Sigmoid colon (tissue), 4 donors: Measurements from ENCODE around the gene PLD1.

Experiments used
- POLR2A ChIP-seq, 2 donors: fragments of 450-650 bp; IDR thresholded peaks; one replicate each; pipeline ENCODE4 v1.6.1; 2016; ENCODE audit warnings: antibody characterized with exemption in 2 of 2, mild to moderate bottlenecking in 2 of 2, moderate library complexity in 2 of 2
- POLR2AphosphoS5 ChIP-seq, 4 donors: sonication (generic); formaldehyde crosslinking; IDR thresholded peaks; one replicate each; pipeline ENCODE4 v1.6.1; 2017; ENCODE audit warnings: antibody characterized with exemption in 4 of 4
- TF ChIP-seq, protein P1 (sequence below), 4 experiments: fragments of 450-650 bp in 3 of 4; fragments of 200-600 bp in 1 of 4; IDR thresholded peaks; one replicate each; pipeline ENCODE4 v1.5.1; 2016 to 2019; ENCODE audit warnings: antibody characterized with exemption in 4 of 4, mild to moderate bottlenecking in 3 of 4, moderate library complexity in 2 of 4

DNA sequence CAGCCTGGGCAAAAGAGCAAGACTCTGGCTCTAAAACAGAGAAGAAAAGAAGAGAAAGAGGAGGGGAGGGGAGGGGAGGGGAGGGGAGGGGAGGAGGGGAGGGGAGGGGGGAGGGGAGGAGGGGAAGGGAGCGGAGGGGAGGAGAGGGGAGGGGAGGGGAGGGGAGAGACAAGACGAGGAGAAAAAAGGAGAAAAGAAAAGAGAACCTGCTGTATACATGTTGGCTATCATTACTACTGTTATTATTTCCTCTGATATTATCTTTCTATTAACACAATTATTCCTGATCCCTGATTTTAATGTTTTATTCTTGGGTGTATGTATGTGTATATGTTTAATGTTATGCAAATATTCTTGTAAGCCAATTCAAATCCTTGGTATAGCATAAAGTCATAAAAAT is 46.9 kb downstream of the PLD1 start:
- TF ChIP-seq, protein P1, sequence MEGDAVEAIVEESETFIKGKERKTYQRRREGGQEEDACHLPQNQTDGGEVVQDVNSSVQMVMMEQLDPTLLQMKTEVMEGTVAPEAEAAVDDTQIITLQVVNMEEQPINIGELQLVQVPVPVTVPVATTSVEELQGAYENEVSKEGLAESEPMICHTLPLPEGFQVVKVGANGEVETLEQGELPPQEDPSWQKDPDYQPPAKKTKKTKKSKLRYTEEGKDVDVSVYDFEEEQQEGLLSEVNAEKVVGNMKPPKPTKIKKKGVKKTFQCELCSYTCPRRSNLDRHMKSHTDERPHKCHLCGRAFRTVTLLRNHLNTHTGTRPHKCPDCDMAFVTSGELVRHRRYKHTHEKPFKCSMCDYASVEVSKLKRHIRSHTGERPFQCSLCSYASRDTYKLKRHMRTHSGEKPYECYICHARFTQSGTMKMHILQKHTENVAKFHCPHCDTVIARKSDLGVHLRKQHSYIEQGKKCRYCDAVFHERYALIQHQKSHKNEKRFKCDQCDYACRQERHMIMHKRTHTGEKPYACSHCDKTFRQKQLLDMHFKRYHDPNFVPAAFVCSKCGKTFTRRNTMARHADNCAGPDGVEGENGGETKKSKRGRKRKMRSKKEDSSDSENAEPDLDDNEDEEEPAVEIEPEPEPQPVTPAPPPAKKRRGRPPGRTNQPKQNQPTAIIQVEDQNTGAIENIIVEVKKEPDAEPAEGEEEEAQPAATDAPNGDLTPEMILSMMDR (IDR thresholded peaks at IDR 0.05): no peak
- TF ChIP-seq POLR2A (IDR thresholded peaks at IDR 0.05): no peak
- no peak for TF ChIP-seq POLR2AphosphoS5 (IDR thresholded peaks at IDR 0.05)
